Smooth muscle cell (in vitro differentiated cells): ENCODE measurements around the gene TP53RK. TPM values are rescaled to one million over a fixed set of nuclear protein-coding genes. Genes with fewer than 3 reads are reported as not detected.

Experiments used
- DNase-seq: peaks from one replicate; lab custom pipeline; 2025; ENCODE audit not compliant: unreplicated experiment; lab: John Stamatoyannopoulos, UW
- H2AFZ ChIP-seq: fragments of 200-600 bp; sonication (generic); 2 replicates; pipeline ENCODE4 v1.6.0; 2016; ENCODE audit warnings: antibody characterized with exemption, low read depth, mild to moderate bottlenecking
- H3F3A ChIP-seq: fragments of 200-600 bp; sonication (generic); 2 replicates; pipeline ENCODE4 v1.6.0; 2017; ENCODE audit warnings: antibody characterized with exemption, low read depth
- H3K27ac ChIP-seq: fragments of 200-600 bp; sonication (generic); 2 replicates; pipeline ENCODE4 v1.5.1; 2016; ENCODE audit warnings: low read depth, mild to moderate bottlenecking
- H3K27me3 ChIP-seq: fragments of 200-600 bp; sonication (generic); 2 replicates; pipeline ENCODE4 v1.6.1; 2016; ENCODE audit warnings: low read depth, mild to moderate bottlenecking
- H3K36me3 ChIP-seq: fragments of 200-600 bp; sonication (generic); 2 replicates; pipeline ENCODE4 v1.5.1; 2016; ENCODE audit warnings: low read depth
- H3K4me1 ChIP-seq: fragments of 200-600 bp; sonication (generic); 2 replicates; pipeline ENCODE4 v1.5.1; 2016; ENCODE audit warnings: low read depth
- H3K4me2 ChIP-seq: fragments of 200-600 bp; sonication (generic); 2 replicates; pipeline ENCODE4 v1.6.0; 2016; ENCODE audit warnings: mild to moderate bottlenecking
- H3K4me3 ChIP-seq: fragments of 200-600 bp; sonication (generic); 2 replicates; pipeline ENCODE4 v1.5.1; 2016; ENCODE audit warnings: mild to moderate bottlenecking
- H3K79me2 ChIP-seq: fragments of 200-600 bp; sonication (generic); 2 replicates; pipeline ENCODE4 v1.6.0; 2016; ENCODE audit warnings: low read depth, mild to moderate bottlenecking
- H3K9ac ChIP-seq: fragments of 200-600 bp; sonication (generic); 2 replicates; pipeline ENCODE4 v1.6.0; 2016; ENCODE audit warnings: low read depth
- H3K9me3 ChIP-seq: fragments of 200-600 bp; sonication (generic); replicated peaks from 2 replicates; pipeline ENCODE4 v1.5.1; 2016; ENCODE audit warnings: low read depth
- H4K20me1 ChIP-seq: fragments of 200-600 bp; sonication (generic); 2 replicates; pipeline ENCODE4 v1.6.0; 2016; ENCODE audit warnings: low read depth
- WGBS: methylation state at CpG from one replicate; pipeline ENCODE4 v1.1.7; 2016; ENCODE audit warnings: low lambda C conversion rate; 5-methylcytosine and 5-hydroxymethylcytosine counted together
- polyA plus RNA-seq: library from polyadenylated mRNA; unstranded; fragments of >200 nt; fragmentation: Nextera tagmentation; extraction: Ambion mirVana; gene quantifications from 2 replicates; pipeline ENCODE4 v1.2.1, GENCODE V29; 2016
- total RNA-seq: library from RNA; depleted of rRNA; stranded (reverse); fragments of >200 nt; gene quantifications from 2 replicates; pipeline ENCODE4 v1.2.3, GENCODE V29; 2014
- TF ChIP-seq, protein P1 (sequence below): fragments of 200-600 bp; sonication (generic); IDR thresholded peaks from 2 replicates; pipeline ENCODE4 v1.5.1; 2017; ENCODE audit warnings: borderline replicate concordance, mild to moderate bottlenecking, antibody characterized with exemption; ENCODE audit not compliant: insufficient read depth, poor library complexity, severe bottlenecking

Gene TP53RK
- total and polyA plus RNA-seq, 2 experiments from 2014 or later, result 26.5 to 30.9 TPM

DNA sequence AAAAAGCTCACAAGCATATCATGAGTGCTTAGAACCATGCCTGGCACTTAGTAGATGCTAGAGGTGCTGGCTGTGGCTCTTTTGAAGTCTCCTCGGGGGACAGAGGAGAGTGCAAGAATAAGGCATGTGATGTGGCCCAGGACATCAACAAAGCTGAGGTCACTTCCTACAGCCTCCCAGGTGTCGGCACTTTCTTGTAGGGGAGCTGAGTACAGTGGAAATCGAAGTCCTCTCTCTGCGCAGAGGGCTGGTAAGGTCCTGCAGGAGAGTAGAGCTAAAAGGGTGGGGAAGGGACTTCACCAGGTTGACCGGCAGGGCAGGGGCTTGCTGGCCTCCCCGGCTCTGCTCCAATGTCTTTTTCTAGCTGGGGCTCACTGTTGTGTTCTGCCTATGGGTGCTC lies 49.2 kb downstream of the TP53RK start:
- Histone ChIP-seq H3K9ac (no peak overlapping the region), H3K79me2 (no peaks in the 10 kb centered on the region), H3F3A (no peaks in the 10 kb centered on the region), H3K27me3 (no peaks in the 10 kb centered on the region), H3K36me3 (no peaks in the 10 kb centered on the region), H3K9me3 (no peaks in the 10 kb centered on the region), H3K4me3 (no peak overlapping the region), H3K4me2 (no peak overlapping the region), H3K4me1 (peaks cover 2% of the 10 kb centered on the region), H4K20me1 (no peaks in the 10 kb centered on the region), H2AFZ (no peak overlapping the region), H3K27ac (no peak overlapping the region)
- TF ChIP-seq, protein P1, sequence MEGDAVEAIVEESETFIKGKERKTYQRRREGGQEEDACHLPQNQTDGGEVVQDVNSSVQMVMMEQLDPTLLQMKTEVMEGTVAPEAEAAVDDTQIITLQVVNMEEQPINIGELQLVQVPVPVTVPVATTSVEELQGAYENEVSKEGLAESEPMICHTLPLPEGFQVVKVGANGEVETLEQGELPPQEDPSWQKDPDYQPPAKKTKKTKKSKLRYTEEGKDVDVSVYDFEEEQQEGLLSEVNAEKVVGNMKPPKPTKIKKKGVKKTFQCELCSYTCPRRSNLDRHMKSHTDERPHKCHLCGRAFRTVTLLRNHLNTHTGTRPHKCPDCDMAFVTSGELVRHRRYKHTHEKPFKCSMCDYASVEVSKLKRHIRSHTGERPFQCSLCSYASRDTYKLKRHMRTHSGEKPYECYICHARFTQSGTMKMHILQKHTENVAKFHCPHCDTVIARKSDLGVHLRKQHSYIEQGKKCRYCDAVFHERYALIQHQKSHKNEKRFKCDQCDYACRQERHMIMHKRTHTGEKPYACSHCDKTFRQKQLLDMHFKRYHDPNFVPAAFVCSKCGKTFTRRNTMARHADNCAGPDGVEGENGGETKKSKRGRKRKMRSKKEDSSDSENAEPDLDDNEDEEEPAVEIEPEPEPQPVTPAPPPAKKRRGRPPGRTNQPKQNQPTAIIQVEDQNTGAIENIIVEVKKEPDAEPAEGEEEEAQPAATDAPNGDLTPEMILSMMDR, result no peak
- DNase-seq, result no peak
- 85% methylated on average over 6 of the region's 6 CpGs for WGBS

DNA sequence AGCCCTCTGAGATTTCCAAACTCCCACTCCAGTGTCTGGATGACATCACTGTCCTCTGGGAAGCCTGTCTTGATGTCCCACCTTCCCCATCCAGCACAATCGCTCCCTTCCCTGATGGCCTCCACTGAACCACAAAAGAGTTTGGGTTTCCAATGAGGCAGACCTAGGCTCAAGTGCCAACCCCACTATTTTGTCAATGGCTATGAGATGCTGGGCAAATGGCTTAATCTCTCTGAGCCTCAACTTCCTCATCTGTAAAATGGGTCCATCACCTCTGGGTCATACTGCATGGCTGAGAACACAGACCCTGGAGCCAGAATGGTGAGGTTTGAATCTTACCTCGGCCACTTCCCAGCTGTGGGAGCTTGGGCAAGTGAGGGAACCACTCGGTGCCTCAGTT lies 49.7 kb downstream of the TP53RK start:
- Histone ChIP-seq H3F3A (no peaks in the 10 kb centered on the region), H3K9ac (no peak overlapping the region), H3K4me2 (no peak overlapping the region), H3K4me1 (peaks cover 2% of the 10 kb centered on the region), H3K4me3 (no peak overlapping the region), H2AFZ (no peak overlapping the region), H3K79me2 (no peaks in the 10 kb centered on the region), H4K20me1 (no peaks in the 10 kb centered on the region), H3K27me3 (no peaks in the 10 kb centered on the region), H3K27ac (no peak overlapping the region), H3K9me3 (no peaks in the 10 kb centered on the region), H3K36me3 (no peaks in the 10 kb centered on the region)
- TF ChIP-seq, protein P1, result no peak
- 94% methylated on average over 3 of the region's 3 CpGs for WGBS
- DNase-seq, result no peak

DNA sequence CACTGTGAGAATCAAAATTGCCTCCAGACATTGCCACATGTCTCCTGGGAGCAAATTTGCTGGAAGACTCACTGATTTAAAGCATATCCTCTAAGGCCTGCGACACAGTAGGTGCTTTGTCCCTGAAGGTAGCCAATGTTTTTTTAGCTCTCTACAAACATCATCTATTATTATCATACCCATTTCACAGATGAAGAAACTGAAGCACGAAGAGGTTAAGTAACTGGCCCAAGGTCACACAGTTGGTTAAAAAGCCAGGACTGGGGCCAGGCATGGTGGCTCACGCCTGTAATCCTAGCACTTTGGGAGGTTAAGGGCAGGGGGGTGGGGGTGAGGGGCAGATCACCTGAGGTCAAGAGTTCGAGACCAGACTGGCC lies 50.4 kb downstream of the TP53RK start:
- Histone ChIP-seq H3K27ac (no peak overlapping the region), H2AFZ (no peak overlapping the region), H4K20me1 (no peaks in the 10 kb centered on the region), H3K27me3 (no peaks in the 10 kb centered on the region), H3F3A (no peaks in the 10 kb centered on the region), H3K4me3 (no peak overlapping the region), H3K9me3 (no peaks in the 10 kb centered on the region), H3K79me2 (no peaks in the 10 kb centered on the region), H3K4me1 (peaks cover 2% of the 10 kb centered on the region), H3K36me3 (no peaks in the 10 kb centered on the region), H3K9ac (no peak overlapping the region), H3K4me2 (no peak overlapping the region)
- TF ChIP-seq, protein P1, result no peak
- DNase-seq, result no peak
- WGBS, result 98% methylated on average over 4 of the region's 4 CpGs

DNA sequence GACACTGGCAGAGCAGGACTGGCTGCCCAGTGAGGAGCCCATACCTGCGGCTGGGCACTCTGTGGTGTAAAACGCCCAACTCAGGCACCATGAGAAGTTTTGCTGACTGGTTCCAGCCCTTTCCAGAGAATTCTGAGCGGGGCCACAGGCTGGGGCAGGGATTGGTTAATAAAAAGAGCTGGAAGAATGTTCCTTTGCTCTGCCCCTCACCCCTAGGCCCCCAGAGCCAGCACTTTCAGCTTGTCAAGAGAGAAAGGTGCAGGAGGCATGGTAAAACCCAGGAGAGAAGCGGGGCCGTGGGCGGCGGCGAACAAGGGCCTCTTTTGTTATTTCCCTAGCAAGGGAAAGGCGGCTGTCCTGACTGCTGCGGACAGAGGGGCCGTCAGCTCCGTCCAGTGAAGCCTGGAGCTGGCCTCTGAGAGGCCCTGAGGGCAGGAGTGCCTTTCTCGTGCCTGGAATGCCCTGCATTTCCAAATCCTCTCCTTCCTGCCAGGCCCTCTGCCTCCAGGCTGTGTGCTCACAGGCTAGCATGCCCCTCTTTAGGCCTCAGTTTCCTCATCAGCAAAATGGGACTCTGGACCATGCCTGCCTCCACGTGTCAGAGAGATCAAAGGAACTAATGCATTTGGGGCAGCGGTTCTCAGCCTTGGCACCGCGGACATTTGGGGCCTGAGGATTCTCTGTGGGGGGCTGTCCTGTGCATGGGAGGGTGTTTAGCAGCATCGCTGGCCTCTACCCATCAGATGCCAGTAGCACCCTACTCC lies 50.9 kb downstream of the TP53RK start:
- no peaks in the 10 kb centered on the region for H3K9me3 ChIP-seq
- TF ChIP-seq, protein P1, result no peak
- 66% methylated on average over 18 of the region's 18 CpGs for WGBS

More for the DNA sequence above, 50.9 kb downstream of the TP53RK start:
- H3F3A ChIP-seq, result no peaks in the 10 kb centered on the region
- DNase-seq, result no peak
- peak overlapping the region; percentile 17 for H3K4me2 ChIP-seq
- peaks cover 2% of the 10 kb centered on the region for H3K4me1 ChIP-seq
- no peak overlapping the region for H3K4me3 ChIP-seq
- no peak overlapping the region for H2AFZ ChIP-seq
- H3K27ac ChIP-seq, result no peak overlapping the region
- H3K79me2 ChIP-seq, result no peaks in the 10 kb centered on the region
- no peaks in the 10 kb centered on the region for H3K27me3 ChIP-seq
- H4K20me1 ChIP-seq, result no peaks in the 10 kb centered on the region
- H3K9ac ChIP-seq, result no peak overlapping the region
- H3K36me3 ChIP-seq, result no peaks in the 10 kb centered on the region
